Measurements from ENCODE around the gene PPFIBP1. TPM values are rescaled to one million over a fixed set of nuclear protein-coding genes. Genes with fewer than 3 reads are reported as not detected.

PPFIBP1 gene
- total RNA-seq, 2 donors from 2014 or later = 40.1 to 44.7 TPM

DNA sequence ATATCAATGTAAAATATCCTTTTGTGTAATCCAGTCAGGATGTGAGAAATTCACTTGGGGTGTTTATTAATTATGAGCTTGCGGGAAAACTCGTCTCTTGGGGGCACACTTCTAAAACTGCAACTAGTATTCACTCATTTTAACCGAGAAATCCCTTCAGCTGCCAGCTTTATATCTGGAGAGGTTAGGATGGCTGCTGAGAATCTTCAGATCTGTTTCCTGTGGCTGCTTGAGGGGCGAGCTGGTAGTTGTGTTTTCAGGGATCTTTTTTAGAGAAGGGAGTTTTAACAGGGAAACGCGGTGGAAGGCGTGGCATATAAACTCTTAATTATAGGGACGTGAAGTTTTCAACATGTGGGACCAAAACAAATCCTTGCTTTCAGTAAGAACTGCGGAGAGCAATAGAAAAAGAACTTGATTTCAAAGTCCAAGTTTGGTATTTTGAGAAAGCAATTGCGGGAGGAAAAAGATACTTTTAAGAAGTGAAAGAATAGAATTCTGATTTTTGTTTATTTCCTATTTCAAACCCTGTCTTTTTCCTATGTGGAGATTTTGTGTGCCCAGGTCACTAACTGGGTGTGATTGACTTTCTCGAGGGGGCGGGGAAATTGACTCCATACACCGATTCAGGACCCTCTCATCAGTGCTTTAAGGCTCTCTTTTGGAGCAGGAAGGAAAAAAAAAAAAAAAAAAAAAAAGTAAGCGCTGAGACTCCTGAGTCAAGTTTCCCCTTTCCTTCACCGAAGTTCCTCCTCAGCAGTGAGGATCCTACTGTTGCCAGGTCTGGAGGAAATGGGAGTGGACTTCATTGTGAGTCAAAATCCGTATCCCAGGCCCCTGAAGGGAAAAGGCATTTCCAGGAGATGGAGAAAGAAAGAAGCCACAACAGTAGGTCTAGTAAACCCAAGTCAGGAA lies 1.1 kb downstream of the PPFIBP1 start:
- intact Hi-C loops (cut with DNase I) = no loop called here
- Histone ChIP-seq H3K9ac (ENCODE audit: low read depth in 2 of 2, low read length in 2 of 2) (peak overlapping the region; percentile 25 to 84), H3K4me3 (peak overlapping the region; percentile 68), H3K4me1 (peaks cover 4% of the 10 kb centered on the region), H3K27me3 (no peaks in the 10 kb centered on the region), H3K36me3 (no peaks in the 10 kb centered on the region), H3K27ac (peak overlapping the region; percentile 89), H3K9me3 (no peaks in the 10 kb centered on the region)
- TF ChIP-seq, protein P1, sequence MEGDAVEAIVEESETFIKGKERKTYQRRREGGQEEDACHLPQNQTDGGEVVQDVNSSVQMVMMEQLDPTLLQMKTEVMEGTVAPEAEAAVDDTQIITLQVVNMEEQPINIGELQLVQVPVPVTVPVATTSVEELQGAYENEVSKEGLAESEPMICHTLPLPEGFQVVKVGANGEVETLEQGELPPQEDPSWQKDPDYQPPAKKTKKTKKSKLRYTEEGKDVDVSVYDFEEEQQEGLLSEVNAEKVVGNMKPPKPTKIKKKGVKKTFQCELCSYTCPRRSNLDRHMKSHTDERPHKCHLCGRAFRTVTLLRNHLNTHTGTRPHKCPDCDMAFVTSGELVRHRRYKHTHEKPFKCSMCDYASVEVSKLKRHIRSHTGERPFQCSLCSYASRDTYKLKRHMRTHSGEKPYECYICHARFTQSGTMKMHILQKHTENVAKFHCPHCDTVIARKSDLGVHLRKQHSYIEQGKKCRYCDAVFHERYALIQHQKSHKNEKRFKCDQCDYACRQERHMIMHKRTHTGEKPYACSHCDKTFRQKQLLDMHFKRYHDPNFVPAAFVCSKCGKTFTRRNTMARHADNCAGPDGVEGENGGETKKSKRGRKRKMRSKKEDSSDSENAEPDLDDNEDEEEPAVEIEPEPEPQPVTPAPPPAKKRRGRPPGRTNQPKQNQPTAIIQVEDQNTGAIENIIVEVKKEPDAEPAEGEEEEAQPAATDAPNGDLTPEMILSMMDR (IDR thresholded peaks at IDR 0.05) = no peak
- peak; percentile 40 for DNase-seq

- H3K27ac ChIP-seq = no peak overlapping the region
- no peak overlapping the region for H3K4me3 ChIP-seq
- intact Hi-C loops (cut with DNase I) = no loop called here
- DNase-seq = no peak
- no peak overlapping the region for H3K9ac ChIP-seq (ENCODE audit: low read depth in 2 of 2, low read length in 2 of 2)
- H3K27me3 ChIP-seq = no peaks in the 10 kb centered on the region
- TF ChIP-seq, protein P1 (IDR thresholded peaks at IDR 0.05) = no peak
- H3K4me1 ChIP-seq = peaks cover 4% of the 10 kb centered on the region
- H3K36me3 ChIP-seq = no peaks in the 10 kb centered on the region
- H3K9me3 ChIP-seq = no peaks in the 10 kb centered on the region
Measured at GRCh38 chr12:27527512-27527911, 3.5 kb downstream of the PPFIBP1 start.

DNA sequence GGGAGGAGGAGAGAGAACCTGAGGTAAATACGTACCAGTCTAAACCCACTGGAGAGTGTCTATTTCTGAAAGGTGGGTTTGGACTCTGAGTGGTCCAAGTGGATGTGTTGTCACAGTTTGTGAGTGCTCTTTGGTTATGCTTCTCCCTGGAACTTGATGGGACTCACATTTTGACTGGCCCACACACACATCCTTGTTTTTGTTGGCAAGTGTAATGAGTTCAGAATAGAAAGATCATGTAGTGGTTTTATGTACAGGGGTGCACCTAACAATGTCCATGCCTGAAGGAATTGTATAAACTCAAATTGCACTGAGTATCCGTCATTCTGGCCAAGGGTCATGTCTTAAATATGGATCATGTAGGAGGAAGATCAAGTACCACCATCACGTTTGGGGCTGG lies 4.8 kb downstream of the PPFIBP1 start:
- intact Hi-C loops (cut with DNase I) = no loop called here
- H3K9me3 ChIP-seq = no peaks in the 10 kb centered on the region
- H3K36me3 ChIP-seq = no peaks in the 10 kb centered on the region
- TF ChIP-seq, protein P1 (IDR thresholded peaks at IDR 0.05) = no peak
- no peak for DNase-seq
- H3K4me3 ChIP-seq = no peak overlapping the region
- H3K27ac ChIP-seq = no peak overlapping the region
- no peak overlapping the region for H3K9ac ChIP-seq (ENCODE audit: low read depth in 2 of 2, low read length in 2 of 2)
- H3K4me1 ChIP-seq = no peaks in the 10 kb centered on the region
- no peaks in the 10 kb centered on the region for H3K27me3 ChIP-seq

DNA sequence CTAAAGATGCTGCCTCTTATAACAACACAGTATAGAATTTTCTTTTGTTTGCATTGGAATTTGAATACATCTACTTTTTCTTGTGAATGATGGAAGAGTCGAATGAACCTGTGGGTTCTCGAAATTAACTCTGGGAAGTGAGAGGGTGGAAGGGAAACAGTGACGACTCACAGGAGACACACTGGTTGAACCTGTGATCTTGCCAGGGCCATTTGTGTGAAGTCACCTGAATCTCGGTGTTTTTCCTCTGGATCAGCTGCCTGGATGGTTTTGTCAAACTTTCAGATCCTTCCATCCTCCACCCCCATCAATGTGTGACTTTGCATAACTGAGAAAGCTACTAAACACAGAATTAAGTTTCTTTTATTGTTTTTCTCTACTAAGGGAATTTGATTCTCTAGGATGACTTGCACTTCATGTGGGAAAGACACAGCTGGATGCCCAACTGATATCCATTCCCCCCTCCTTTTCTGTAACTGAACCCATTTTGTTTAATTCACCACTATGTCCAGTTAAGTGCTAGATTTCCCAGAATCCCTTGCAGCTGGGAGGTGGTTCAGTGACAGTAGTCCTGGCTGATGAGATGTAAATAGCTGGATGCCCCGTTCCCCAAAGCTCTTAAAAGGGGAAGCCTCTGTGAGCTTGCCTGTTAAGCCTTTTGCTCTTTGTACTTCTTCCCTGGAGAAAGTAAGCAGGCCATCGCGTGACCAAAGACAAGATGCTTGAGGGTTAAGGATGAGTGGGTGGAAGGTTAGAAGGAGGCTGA lies 6.3 kb downstream of the PPFIBP1 start:
- Histone ChIP-seq H3K27ac (no peak overlapping the region), H3K27me3 (no peaks in the 10 kb centered on the region), H3K4me3 (no peak overlapping the region), H3K36me3 (no peaks in the 10 kb centered on the region), H3K9ac (ENCODE audit: low read depth in 2 of 2, low read length in 2 of 2) (no peak overlapping the region), H3K9me3 (no peaks in the 10 kb centered on the region), H3K4me1 (no peaks in the 10 kb centered on the region)
- no peak for DNase-seq
- intact Hi-C loops (cut with DNase I) = no loop called here
- TF ChIP-seq, protein P1 (IDR thresholded peaks at IDR 0.05) = no peak

DNA sequence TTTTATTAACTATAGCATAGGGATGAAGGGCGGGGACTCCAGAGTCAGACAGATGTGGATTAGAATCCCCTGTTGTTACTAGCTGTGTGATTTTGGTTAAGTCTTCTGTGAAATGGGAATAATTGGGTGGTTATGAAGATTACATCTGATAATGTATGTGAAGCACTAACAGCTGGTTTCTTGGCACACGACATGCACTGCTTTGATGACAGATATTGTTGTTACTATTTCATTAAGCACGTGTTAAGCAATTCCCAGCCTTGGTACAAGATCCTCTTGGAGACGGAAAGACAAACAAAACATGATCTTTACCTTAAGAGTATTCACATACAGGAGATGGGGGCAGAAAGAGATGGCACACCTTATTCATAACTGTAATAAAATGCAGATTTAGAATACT lies 7.9 kb downstream of the PPFIBP1 start:
- no peaks in the 10 kb centered on the region for H3K4me1 ChIP-seq
- H3K9ac ChIP-seq (ENCODE audit: low read depth in 2 of 2, low read length in 2 of 2) = no peak overlapping the region
- DNase-seq = no peak
- H3K36me3 ChIP-seq = no peaks in the 10 kb centered on the region
- TF ChIP-seq, protein P1 (IDR thresholded peaks at IDR 0.05) = no peak
- H3K27ac ChIP-seq = no peak overlapping the region
- H3K9me3 ChIP-seq = no peaks in the 10 kb centered on the region
- H3K4me3 ChIP-seq = no peak overlapping the region
- H3K27me3 ChIP-seq = no peaks in the 10 kb centered on the region
- intact Hi-C loops (cut with DNase I) = no loop called here

Measured in colonic mucosa (tissue), 4 donors.